Measurements from ENCODE around the gene MYL4.

The MYL4 gene

GRCh38 chr17:47207143-47208067, 1.7 kb upstream of the MYL4 start:
- no peak for DNase-seq (ENCODE audit: extremely low spot score)
- ChIA-PET CTCF (interaction anchor here (0.6 to 1.3 kb wide), 2 partner anchors 13 to 18 kb away, joined by 3 read pairs; partner anchors contain the start of gene CDC27), POLR2A (interaction anchor here (0.7 kb wide), 2 partner anchors 18 kb away, joined by 3 read pairs; partner anchors contain the start of gene CDC27)
- TF ChIP-seq L3MBTL2 (conservative IDR thresholded peaks at IDR 0.05) (no peak), BHLHE40 (IDR thresholded peaks at IDR 0.05; ENCODE audit: borderline replicate concordance) (no peak), ELF4 (IDR thresholded peaks at IDR 0.05) (no peak), FOXK2 (IDR thresholded peaks at IDR 0.05) (no peak), NFRKB (IDR thresholded peaks at IDR 0.05) (no peak), PKNOX1 (IDR thresholded peaks at IDR 0.05) (no peak), TARDBP (IDR thresholded peaks at IDR 0.05) (no peak), FOXA1 (IDR thresholded peaks at IDR 0.05) (no peak)

DNA sequence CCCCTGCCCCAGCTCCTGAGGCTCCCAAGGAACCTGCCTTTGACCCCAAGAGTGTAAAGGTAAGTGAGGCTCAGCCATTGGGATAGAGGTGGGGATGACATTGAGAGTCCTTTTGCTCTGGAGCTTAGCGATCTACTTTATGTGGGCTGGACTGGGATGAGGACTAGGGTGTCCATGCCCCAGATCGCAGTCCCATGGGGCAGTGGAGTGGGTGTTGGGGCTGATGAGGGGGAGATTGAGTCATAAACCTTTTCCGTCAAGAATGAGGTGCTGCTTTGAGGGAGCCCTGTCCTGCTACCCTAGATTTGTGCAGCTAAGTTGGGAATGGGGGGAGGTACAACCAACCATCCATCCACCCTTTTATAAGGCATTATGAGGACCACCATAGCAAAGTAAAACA, 351 bp downstream of the MYL4 start:
- DNase-seq (ENCODE audit: extremely low spot score): no peak
- ChIA-PET POLR2A (interaction anchor here (1.3 kb wide), 1 partner anchor 20 kb away, joined by 7 read pairs; the partner anchor contains the start of gene CDC27), CTCF (interaction anchor here (1.3 kb wide), 1 partner anchor 106 kb away, joined by 3 read pairs; no protein-coding TSS in a partner anchor)
- TF ChIP-seq FOXM1 (IDR thresholded peaks at IDR 0.05; ENCODE audit: borderline replicate concordance): no peak
- no peak for TF ChIP-seq SP1 (IDR thresholded peaks at IDR 0.05)
- TF ChIP-seq FOXA1 (IDR thresholded peaks at IDR 0.05): no peak
- no peak for TF ChIP-seq SUZ12 (IDR thresholded peaks at IDR 0.05)
- TF ChIP-seq LEF1 (IDR thresholded peaks at IDR 0.05; ENCODE audit: borderline replicate concordance): no peak
- TF ChIP-seq ARNT (IDR thresholded peaks at IDR 0.05): no peak
- TF ChIP-seq ZNF384 (IDR thresholded peaks at IDR 0.05): no peak
- no peak for TF ChIP-seq L3MBTL2 (conservative IDR thresholded peaks at IDR 0.05)
- no peak for TF ChIP-seq ELF4 (IDR thresholded peaks at IDR 0.05)
- no peak for TF ChIP-seq TARDBP (IDR thresholded peaks at IDR 0.05)

DNA sequence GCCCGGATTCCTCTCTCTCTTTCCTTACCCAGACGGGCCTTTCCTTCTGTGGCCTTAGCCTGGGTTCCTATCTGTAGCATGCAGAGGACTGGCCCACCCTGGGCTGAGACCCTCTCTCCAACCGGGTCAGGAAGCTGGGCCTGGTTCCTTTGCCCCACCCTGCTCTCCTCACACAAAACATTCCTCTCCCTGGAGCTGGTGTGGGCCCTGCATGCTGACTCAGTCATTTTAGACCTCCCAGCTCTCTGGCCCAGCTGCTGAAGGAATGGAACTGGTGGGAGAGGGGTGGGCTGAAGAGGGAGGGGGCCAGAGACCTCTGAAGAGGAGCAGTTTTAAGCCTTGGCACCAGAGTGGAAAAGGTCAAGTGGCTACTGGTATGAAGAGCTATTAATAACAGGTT, 957 bp downstream of the MYL4 start:
- CTCF ChIA-PET: interaction anchor here (1.3 kb wide), 1 partner anchor 105 kb away, joined by 3 read pairs; no protein-coding TSS in a partner anchor
- POLR2A ChIA-PET: no interaction called here
- TF ChIP-seq HDGF (IDR thresholded peaks at IDR 0.05; ENCODE audit: borderline replicate concordance) (no peak), ARNT (IDR thresholded peaks at IDR 0.05) (no peak), FOXA1 (IDR thresholded peaks at IDR 0.05) (no peak), ELF4 (IDR thresholded peaks at IDR 0.05) (no peak), FOXK2 (IDR thresholded peaks at IDR 0.05) (no peak), L3MBTL2 (conservative IDR thresholded peaks at IDR 0.05) (no peak), SUZ12 (IDR thresholded peaks at IDR 0.05) (no peak), LEF1 (IDR thresholded peaks at IDR 0.05; ENCODE audit: borderline replicate concordance) (no peak), CTBP1 (IDR thresholded peaks at IDR 0.05; ENCODE audit: borderline replicate concordance) (no peak), FOXM1 (IDR thresholded peaks at IDR 0.05; ENCODE audit: borderline replicate concordance) (no peak), PKNOX1 (IDR thresholded peaks at IDR 0.05) (no peak), NFRKB (IDR thresholded peaks at IDR 0.05) (no peak)
- DNase-seq (ENCODE audit: extremely low spot score): no peak

DNA sequence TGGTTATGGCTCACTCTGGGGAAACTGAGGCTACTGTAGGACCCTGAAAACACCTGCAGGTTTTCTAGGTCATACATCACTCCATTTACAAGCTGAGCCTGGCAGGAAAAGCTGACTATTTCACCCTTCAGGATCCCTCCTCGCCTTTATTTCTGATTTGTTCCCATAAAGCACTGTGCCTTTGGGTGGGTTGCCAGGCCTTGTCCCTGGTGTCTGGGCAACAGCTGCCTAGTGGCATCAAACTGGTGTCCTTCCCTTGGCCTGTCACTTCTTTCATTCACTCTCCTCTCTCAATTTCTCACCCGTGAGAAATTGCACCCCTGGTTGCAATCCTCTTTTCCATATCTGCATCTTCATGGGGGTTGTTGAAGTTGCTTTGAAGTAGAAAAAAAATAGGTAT, 1.6 kb downstream of the MYL4 start:
- ChIA-PET POLR2A (no interaction called here), CTCF (no interaction called here)
- no peak for DNase-seq (ENCODE audit: extremely low spot score)
- TF ChIP-seq ZNF384 (IDR thresholded peaks at IDR 0.05) (no peak), FOXK2 (IDR thresholded peaks at IDR 0.05) (no peak)

- TF ChIP-seq HDGF (IDR thresholded peaks at IDR 0.05; ENCODE audit: borderline replicate concordance) (no peak), SUZ12 (IDR thresholded peaks at IDR 0.05) (no peak), FOXK2 (IDR thresholded peaks at IDR 0.05) (no peak), LEF1 (IDR thresholded peaks at IDR 0.05; ENCODE audit: borderline replicate concordance) (no peak), ARNT (IDR thresholded peaks at IDR 0.05) (no peak), CTBP1 (IDR thresholded peaks at IDR 0.05; ENCODE audit: borderline replicate concordance) (no peak), FOXA1 (IDR thresholded peaks at IDR 0.05) (no peak), TARDBP (IDR thresholded peaks at IDR 0.05) (no peak), FOXM1 (IDR thresholded peaks at IDR 0.05; ENCODE audit: borderline replicate concordance) (no peak), NFRKB (IDR thresholded peaks at IDR 0.05) (no peak), PKNOX1 (IDR thresholded peaks at IDR 0.05) (no peak), BHLHE40 (IDR thresholded peaks at IDR 0.05; ENCODE audit: borderline replicate concordance) (no peak), ZNF384 (IDR thresholded peaks at IDR 0.05) (no peak), SP1 (IDR thresholded peaks at IDR 0.05) (no peak), L3MBTL2 (conservative IDR thresholded peaks at IDR 0.05) (no peak), ELF4 (IDR thresholded peaks at IDR 0.05) (no peak)
- POLR2A ChIA-PET: no interaction called here
These were observed 3.3 kb downstream of the MYL4 start for GRCh38 chr17:47212458-47212857.

DNA sequence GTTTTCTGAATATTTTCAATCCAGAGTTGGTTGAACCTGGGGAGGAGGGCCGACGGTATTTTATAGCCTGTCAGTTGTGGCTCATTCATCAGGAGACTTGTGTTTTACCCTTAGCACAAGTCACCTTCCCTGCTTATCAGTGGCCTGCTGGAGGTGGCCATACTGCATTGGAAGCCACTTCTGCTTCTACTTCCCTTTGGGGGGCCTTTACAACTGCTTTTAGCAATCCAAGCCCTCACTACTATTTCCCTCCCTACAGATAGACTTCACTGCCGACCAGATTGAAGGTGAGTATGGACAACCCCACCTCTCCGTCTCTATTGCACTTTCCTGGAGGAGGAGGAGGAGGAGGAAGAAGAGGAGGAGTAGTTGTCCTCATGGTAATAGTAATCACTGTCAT, 4.4 kb downstream of the MYL4 start:
- ChIA-PET POLR2A (no interaction called here), CTCF (no interaction called here)
- DNase-seq (ENCODE audit: extremely low spot score): no peak
- TF ChIP-seq FOXA1 (IDR thresholded peaks at IDR 0.05) (no peak), ELF4 (IDR thresholded peaks at IDR 0.05) (no peak), ZNF384 (IDR thresholded peaks at IDR 0.05) (no peak), BHLHE40 (IDR thresholded peaks at IDR 0.05; ENCODE audit: borderline replicate concordance) (no peak), NFRKB (IDR thresholded peaks at IDR 0.05) (no peak), CTBP1 (IDR thresholded peaks at IDR 0.05; ENCODE audit: borderline replicate concordance) (no peak), FOXM1 (IDR thresholded peaks at IDR 0.05; ENCODE audit: borderline replicate concordance) (no peak), TARDBP (IDR thresholded peaks at IDR 0.05) (no peak), SUZ12 (IDR thresholded peaks at IDR 0.05) (no peak), PKNOX1 (IDR thresholded peaks at IDR 0.05) (no peak), SP1 (IDR thresholded peaks at IDR 0.05) (no peak), HDGF (IDR thresholded peaks at IDR 0.05; ENCODE audit: borderline replicate concordance) (no peak), ARNT (IDR thresholded peaks at IDR 0.05) (no peak), LEF1 (IDR thresholded peaks at IDR 0.05; ENCODE audit: borderline replicate concordance) (no peak), FOXK2 (IDR thresholded peaks at IDR 0.05) (no peak), L3MBTL2 (conservative IDR thresholded peaks at IDR 0.05) (no peak)

More at GRCh38 chr17:47212458-47212857, 3.3 kb downstream of the MYL4 start:
- DNase-seq (ENCODE audit: extremely low spot score): no peak
- CTCF ChIA-PET: no interaction called here

Measured in HEK293T (cell line).